SK-N-SH (cell line): Measurements from ENCODE around the gene RTN3. TPM values are rescaled to one million over a fixed set of nuclear protein-coding genes. Genes with fewer than 3 reads are reported as not detected.

ENCODE experiments used
- CTCF ChIA-PET: fragments of 300-600, 350-600 bp; formaldehyde crosslinking; extraction: SDS; loops from one replicate; lab custom pipeline; 2021; lab: Yijun Ruan, JAX
- POLR2A ChIA-PET: fragments of 350-600 bp; sonication (Branson Sonifier 250); formaldehyde crosslinking; extraction: SDS; loops from one replicate; lab custom pipeline; 2020; ENCODE audit warnings: antibody characterized with exemption, inconsistent platforms; lab: Yijun Ruan, JAX
- DNase-seq: peaks from one replicate; pipeline ENCODE4 v3.0.0; 2012
- H2AFZ ChIP-seq: fragments of 200-600 bp; sonication (generic); 2 replicates; pipeline ENCODE4 v1.8.1; 2016; ENCODE audit warnings: antibody characterized with exemption, mild to moderate bottlenecking, low read depth
- H3F3A ChIP-seq: fragments of 200-600 bp; sonication (generic); replicated peaks from 2 replicates; pipeline ENCODE3; 2016; ENCODE audit warnings: antibody characterized with exemption, mild to moderate bottlenecking; ENCODE audit not compliant: insufficient read depth
- H3K27ac ChIP-seq, 2 experiments: fragments of 200-500 bp in 1 of 2; fragments of 200-600 bp in 1 of 2; sonication (Bioruptor generic) in 1 of 2; sonication (generic), shearing (Covaris generic) in 1 of 2; 2 replicates each; pipeline versions ENCODE4 v1.5.1 to v1.6.1; 2014 to 2016; ENCODE audit warnings: low read depth in 2 of 2, inconsistent platforms in 1 of 2, low read length in 1 of 2, mild to moderate bottlenecking in 1 of 2, mixed read lengths in 1 of 2
- H3K27me3 ChIP-seq: fragments of 200-600 bp; sonication (generic), shearing (Covaris generic); 2 replicates; pipeline ENCODE4 v1.6.1; 2016; ENCODE audit warnings: mixed run types; ENCODE audit not compliant: insufficient read depth
- H3K36me3 ChIP-seq, 2 experiments: fragments of 200-500 bp in 1 of 2; fragments of 200-600 bp in 1 of 2; sonication (Bioruptor generic) in 1 of 2; sonication (generic) in 1 of 2; replicated peaks in 1 of 2; 2 replicates each; pipeline versions ENCODE3 to v1.5.1; 2014 to 2016; ENCODE audit warnings: low read length in 1 of 2, mild to moderate bottlenecking in 1 of 2; ENCODE audit not compliant: insufficient read depth in 2 of 2, control insufficient read depth in 1 of 2
- H3K4me1 ChIP-seq, 2 experiments: fragments of 200-500 bp in 1 of 2; fragments of 200-600 bp in 1 of 2; sonication (Bioruptor generic) in 1 of 2; sonication (generic), shearing (Covaris generic) in 1 of 2; 2 replicates each; pipeline versions ENCODE4 v1.5.1 to v1.6.1; 2014 to 2016; ENCODE audit warnings: low read depth in 1 of 2, low read length in 1 of 2, mixed run types in 1 of 2; ENCODE audit not compliant: insufficient read depth in 2 of 2, control insufficient read depth in 1 of 2
- H3K4me2 ChIP-seq: fragments of 200-600 bp; sonication (generic), shearing (Covaris generic); 2 replicates; pipeline ENCODE4 v1.6.1; 2017; ENCODE audit warnings: mixed run types
- H3K4me3 ChIP-seq, 2 experiments: fragments of 200-500 bp in 1 of 2; fragments of 200-600 bp in 1 of 2; sonication (Bioruptor generic) in 1 of 2; sonication (generic), shearing (Covaris generic) in 1 of 2; 2 replicates each; pipeline versions ENCODE4 v1.5.1 to v1.8.1; 2014 to 2016; ENCODE audit warnings: low read depth in 2 of 2, inconsistent platforms in 1 of 2, low read length in 1 of 2, mild to moderate bottlenecking in 1 of 2, mixed read lengths in 1 of 2, moderate library complexity in 1 of 2
- H3K79me2 ChIP-seq: fragments of 200-600 bp; sonication (generic); 2 replicates; pipeline ENCODE4 v1.8.1; 2017; ENCODE audit warnings: mild to moderate bottlenecking; ENCODE audit not compliant: insufficient read depth
- H3K9ac ChIP-seq: fragments of 200-600 bp; sonication (generic); 2 replicates; pipeline ENCODE4 v1.6.1; 2017; ENCODE audit warnings: mixed run types
- H3K9me2 ChIP-seq: fragments of 200-600 bp; sonication (generic); 2 replicates; pipeline ENCODE4 v1.6.1; 2017; ENCODE audit warnings: mixed run types
- H3K9me3 ChIP-seq: fragments of 200-600 bp; sonication (generic); 2 replicates; pipeline ENCODE4 v1.6.1; 2017; ENCODE audit warnings: mixed run types, mild to moderate bottlenecking, moderate library complexity
- H4K20me1 ChIP-seq: fragments of 200-600 bp; sonication (generic); 2 replicates; pipeline ENCODE4 v1.6.1; 2017; ENCODE audit warnings: mild to moderate bottlenecking, mixed run types; ENCODE audit not compliant: insufficient read depth
- CHD2 ChIP-seq: fragments of 150-350 bp; IDR thresholded peaks from 2 replicates; pipeline ENCODE4 v1.6.1; 2018; ENCODE audit warnings: low read length; ENCODE audit not compliant: partially characterized antibody
- EZH2phosphoT487 ChIP-seq: fragments of 200-600 bp; sonication (generic); IDR thresholded peaks from 2 replicates; pipeline ENCODE4 v1.6.1; 2017; ENCODE audit warnings: low read depth, mixed run types, mild to moderate bottlenecking, antibody characterized with exemption, moderate library complexity, borderline replicate concordance
- FOSL2 ChIP-seq: IDR thresholded peaks from 2 replicates; pipeline ENCODE4 v1.4.0; 2012; ENCODE audit warnings: low read depth, mild to moderate bottlenecking, moderate library complexity, borderline replicate concordance
- GABPA ChIP-seq: IDR thresholded peaks from 2 replicates; pipeline ENCODE4 v1.4.0; 2012; ENCODE audit warnings: low read depth, mild to moderate bottlenecking
- GATA2 ChIP-seq: sonication (generic); formaldehyde crosslinking; IDR thresholded peaks from 2 replicates; pipeline ENCODE4 v1.5.0; 2020; ENCODE audit warnings: mild to moderate bottlenecking, missing genetic modification reagents
- IRF3 ChIP-seq: fragments of 150-350 bp; IDR thresholded peaks from 2 replicates; pipeline ENCODE4 v1.6.1; 2016; ENCODE audit warnings: mild to moderate bottlenecking, low read depth, low read length
- MAX ChIP-seq: IDR thresholded peaks from 2 replicates; pipeline ENCODE4 v1.4.0; 2012; ENCODE audit warnings: low read depth
- MEF2A ChIP-seq: IDR thresholded peaks from 2 replicates; pipeline ENCODE4 v1.4.0; 2012; ENCODE audit warnings: low read depth, borderline replicate concordance
- NRF1 ChIP-seq: IDR thresholded peaks from 2 replicates; pipeline ENCODE4 v1.6.1; 2012; ENCODE audit warnings: low read depth, mild to moderate bottlenecking, low read length
- POLR2AphosphoS5 ChIP-seq: IDR thresholded peaks from 2 replicates; pipeline ENCODE4 v1.6.1; 2012; ENCODE audit warnings: low read depth, low read length
- RAD21 ChIP-seq: IDR thresholded peaks from 2 replicates; pipeline ENCODE4 v1.6.1; 2012; ENCODE audit warnings: mild to moderate bottlenecking, low read length
- RFX5 ChIP-seq: IDR thresholded peaks from 2 replicates; pipeline ENCODE4 v1.6.1; 2012; ENCODE audit warnings: mild to moderate bottlenecking, improper control_type of control experiment, low read length
- RXRA ChIP-seq: IDR thresholded peaks from 2 replicates; pipeline ENCODE4 v1.4.0; 2012; ENCODE audit warnings: low read depth, mild to moderate bottlenecking, borderline replicate concordance
- USF1 ChIP-seq: IDR thresholded peaks from 2 replicates; pipeline ENCODE4 v1.4.0; 2012; ENCODE audit warnings: low read depth, borderline replicate concordance
- WGBS: methylation state at CpG from one replicate; pipeline ENCODE4 v1.1.6; 2017; ENCODE audit warnings: low lambda C conversion rate; 5-methylcytosine and 5-hydroxymethylcytosine counted together
- polyA plus RNA-seq, 3 experiments: library from polyadenylated mRNA; depleted of rRNA; stranded (reverse); fragments of >200 nt; gene quantifications; 2 replicates each; pipeline ENCODE4 v1.2.3, GENCODE V29; 2012

RTN3 gene
- polyA plus RNA-seq, 1 of the 3 experiments (the other 2 are of a cell fraction) = 52.7 TPM

GRCh38 chr11:63763496-63764339 lies 82.4 kb downstream of the RTN3 start:
- Histone ChIP-seq H3K27me3 (no peaks in the 10 kb centered on the region), H3K9me3 (no peaks in the 10 kb centered on the region), H3K9me2 (no peaks in the 10 kb centered on the region), H3K4me2 (no peak overlapping the region), H3K36me3 (peaks cover 20 to 65% of the 10 kb centered on the region in 2 experiments), H3K27ac (no peak overlapping the region), H3K4me3 (no peak overlapping the region), H4K20me1 (peaks cover 26% of the 10 kb centered on the region), H3K79me2 (peaks cover 27% of the 10 kb centered on the region), H2AFZ (no peak overlapping the region), H3K9ac (no peak overlapping the region), H3K4me1 (peaks cover 0 to 16% of the 10 kb centered on the region in 2 experiments; a peak in 1 of 4 replicates), H3F3A (no peaks in the 10 kb centered on the region)
- ChIA-PET CTCF (no interaction called here), POLR2A (no interaction called here)
- no peak for TF ChIP-seq NRF1
- TF ChIP-seq CHD2 = no peak
- no peak for TF ChIP-seq EZH2phosphoT487
- TF ChIP-seq RXRA = no peak
- TF ChIP-seq RAD21 = no peak
- TF ChIP-seq USF1 = no peak
- 93% methylated on average over 54 of the region's 82 CpGs for WGBS
- DNase-seq = peak; percentile 41

GRCh38 chr11:63764340-63764678 lies 83.0 kb downstream of the RTN3 start:
- Histone ChIP-seq H3K36me3 (peaks cover 14 to 59% of the 10 kb centered on the region in 2 experiments), H3K9ac (no peak overlapping the region), H3K79me2 (peaks cover 27% of the 10 kb centered on the region), H3F3A (no peaks in the 10 kb centered on the region), H3K4me2 (no peak overlapping the region), H3K27me3 (no peaks in the 10 kb centered on the region), H4K20me1 (peaks cover 26% of the 10 kb centered on the region), H2AFZ (no peak overlapping the region), H3K9me2 (no peaks in the 10 kb centered on the region), H3K27ac (no peak overlapping the region), H3K9me3 (no peaks in the 10 kb centered on the region), H3K4me3 (no peak overlapping the region), H3K4me1 (peaks cover 0 to 16% of the 10 kb centered on the region in 2 experiments; a peak in 1 of 4 replicates)
- DNase-seq = peak; percentile 31
- POLR2A ChIA-PET = no interaction called here
- 98% methylated on average over 19 of the region's 23 CpGs for WGBS
- CTCF ChIA-PET = interaction anchor here (1.1 kb wide), 1 partner anchor 82 kb away, joined by 3 read pairs; no protein-coding TSS in a partner anchor
- TF ChIP-seq IRF3 = no peak
- TF ChIP-seq FOSL2 = no peak
- TF ChIP-seq GATA2 (CRISPR knock-in tag) = no peak
- no peak for TF ChIP-seq GABPA
- no peak for TF ChIP-seq POLR2AphosphoS5
- no peak for TF ChIP-seq RFX5
- no peak for TF ChIP-seq MAX
- TF ChIP-seq MEF2A = no peak
